GM12872 (cell line): ENCODE measurements around the gene DACH1.

Source experiments
- CTCF ChIP-seq: IDR thresholded peaks from 3 replicates; pipeline ENCODE4 v1.5.1; 2011; ENCODE audit warnings: low read depth, mild to moderate bottlenecking, low read length, moderate library complexity; ENCODE audit not compliant: insufficient read depth

The DACH1 gene

GRCh38 chr13:71578048-71578447, 289.0 kb downstream of the DACH1 start:
- no peak for TF ChIP-seq CTCF

- no peak for TF ChIP-seq CTCF
Observed at GRCh38 chr13:71577127-71577526, 289.9 kb downstream of the DACH1 start.

GRCh38 chr13:71576571-71576970, 290.4 kb downstream of the DACH1 start:
- TF ChIP-seq CTCF: no peak

GRCh38 chr13:71546881-71547280, 320.1 kb downstream of the DACH1 start:
- no peak for TF ChIP-seq CTCF

GRCh38 chr13:71540098-71540497, 326.9 kb downstream of the DACH1 start:
- TF ChIP-seq CTCF: no peak

- no peak for TF ChIP-seq CTCF
Observed at GRCh38 chr13:71536201-71536600, 330.8 kb downstream of the DACH1 start.

GRCh38 chr13:71524613-71525304, 342.2 kb downstream of the DACH1 start:
- TF ChIP-seq CTCF: no peak
